Raji (cell line): ENCODE results near the gene DAZAP1.

Source experiments
- POLR2A ChIP-seq: IDR thresholded peaks from 2 replicates; pipeline ENCODE4 v1.6.1; 2011; ENCODE audit warnings: low read depth, low read length, control low read depth; ENCODE audit not compliant: insufficient read depth

The DAZAP1 gene

DNA sequence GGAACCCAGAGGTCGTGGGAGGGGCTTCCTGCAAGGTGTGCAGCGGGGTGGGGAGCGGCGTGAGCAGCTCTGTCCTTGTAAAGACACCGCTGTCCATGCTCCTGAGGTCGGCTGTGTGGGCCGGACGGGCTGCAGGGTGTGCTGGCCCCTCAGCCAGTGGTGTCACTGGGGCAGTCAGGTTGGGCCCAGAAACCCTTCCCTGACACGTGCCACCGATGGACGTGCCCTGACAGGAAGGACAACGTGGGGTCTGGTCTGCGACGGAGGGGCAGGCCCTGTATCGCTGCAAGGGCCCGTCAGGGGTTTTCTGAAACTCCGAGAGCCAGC is 26.6 kb downstream of the DAZAP1 start:
- TF ChIP-seq POLR2A: no peak

DNA sequence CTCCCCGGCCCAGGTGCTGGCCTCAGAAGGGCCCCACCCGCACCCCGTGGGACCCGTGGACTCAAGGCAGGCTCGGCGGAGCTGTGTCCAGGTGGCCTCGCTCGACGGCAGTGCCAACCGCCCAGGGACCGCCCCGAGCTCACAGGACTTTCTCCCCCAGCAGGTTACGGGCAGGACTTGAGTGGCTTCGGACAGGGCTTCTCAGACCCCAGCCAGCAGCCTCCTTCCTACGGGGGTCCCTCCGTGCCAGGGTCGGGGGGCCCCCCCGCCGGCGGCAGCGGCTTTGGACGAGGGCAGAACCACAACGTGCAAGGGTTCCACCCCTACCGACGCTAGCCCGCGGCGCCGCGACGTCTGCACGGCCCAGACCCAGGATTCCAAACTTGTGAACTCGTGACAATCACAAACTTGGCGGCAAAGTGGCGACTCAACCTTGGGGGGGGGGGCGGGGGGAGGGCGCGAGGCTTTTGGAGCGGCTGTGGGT is 27.2 kb downstream of the DAZAP1 start:
- TF ChIP-seq POLR2A: no peak

DNA sequence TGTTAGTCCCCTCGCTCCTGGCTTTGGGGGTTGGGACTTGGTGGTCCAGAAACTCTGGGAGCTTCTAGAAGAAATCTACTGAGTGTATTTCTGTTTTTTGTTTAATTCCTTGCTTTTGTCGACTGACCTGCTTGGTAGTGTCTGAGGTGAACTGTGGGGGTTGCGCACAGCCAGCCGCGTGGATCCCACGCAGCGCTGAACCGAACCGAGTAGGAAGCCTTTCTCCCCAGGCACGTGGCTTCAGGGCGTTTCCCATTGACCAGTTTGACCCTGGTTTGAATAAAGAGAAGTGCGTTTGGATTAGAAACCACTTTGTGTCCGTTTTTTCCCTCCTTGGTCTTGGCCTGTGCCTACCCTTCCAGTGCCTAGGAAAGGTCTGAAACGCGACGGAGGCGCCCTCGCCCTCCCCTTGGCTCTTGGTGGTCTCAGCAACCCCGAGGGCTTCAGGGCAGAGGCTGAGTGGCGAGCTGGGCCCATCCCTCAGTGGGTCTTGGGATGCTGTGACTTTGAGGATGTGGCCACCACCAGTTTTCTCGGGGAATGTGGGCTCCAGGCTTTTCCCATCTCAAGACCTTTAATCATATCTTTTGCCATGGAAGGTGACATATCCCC is 28.1 kb downstream of the DAZAP1 start:
- TF ChIP-seq POLR2A: no peak

DNA sequence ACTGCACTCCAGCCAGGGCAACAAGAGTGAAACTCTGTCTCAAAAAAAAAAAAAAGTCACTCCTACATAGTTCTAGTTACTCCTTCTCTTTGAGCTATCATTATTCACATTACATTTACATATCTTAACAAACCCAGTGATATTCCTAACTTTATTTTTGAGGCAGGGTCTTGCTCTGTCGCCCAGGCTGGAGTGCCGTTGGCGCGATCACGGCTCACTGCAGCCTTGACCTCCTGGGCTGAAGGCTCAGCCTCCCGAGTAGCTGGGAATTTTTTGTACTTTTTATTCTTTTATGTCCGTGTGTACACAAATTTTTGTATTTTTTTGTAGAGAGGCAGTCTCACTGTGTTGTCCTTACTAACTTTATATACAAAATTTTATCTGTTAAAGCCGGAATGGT is 30.2 kb downstream of the DAZAP1 start:
- no peak for TF ChIP-seq POLR2A

DNA sequence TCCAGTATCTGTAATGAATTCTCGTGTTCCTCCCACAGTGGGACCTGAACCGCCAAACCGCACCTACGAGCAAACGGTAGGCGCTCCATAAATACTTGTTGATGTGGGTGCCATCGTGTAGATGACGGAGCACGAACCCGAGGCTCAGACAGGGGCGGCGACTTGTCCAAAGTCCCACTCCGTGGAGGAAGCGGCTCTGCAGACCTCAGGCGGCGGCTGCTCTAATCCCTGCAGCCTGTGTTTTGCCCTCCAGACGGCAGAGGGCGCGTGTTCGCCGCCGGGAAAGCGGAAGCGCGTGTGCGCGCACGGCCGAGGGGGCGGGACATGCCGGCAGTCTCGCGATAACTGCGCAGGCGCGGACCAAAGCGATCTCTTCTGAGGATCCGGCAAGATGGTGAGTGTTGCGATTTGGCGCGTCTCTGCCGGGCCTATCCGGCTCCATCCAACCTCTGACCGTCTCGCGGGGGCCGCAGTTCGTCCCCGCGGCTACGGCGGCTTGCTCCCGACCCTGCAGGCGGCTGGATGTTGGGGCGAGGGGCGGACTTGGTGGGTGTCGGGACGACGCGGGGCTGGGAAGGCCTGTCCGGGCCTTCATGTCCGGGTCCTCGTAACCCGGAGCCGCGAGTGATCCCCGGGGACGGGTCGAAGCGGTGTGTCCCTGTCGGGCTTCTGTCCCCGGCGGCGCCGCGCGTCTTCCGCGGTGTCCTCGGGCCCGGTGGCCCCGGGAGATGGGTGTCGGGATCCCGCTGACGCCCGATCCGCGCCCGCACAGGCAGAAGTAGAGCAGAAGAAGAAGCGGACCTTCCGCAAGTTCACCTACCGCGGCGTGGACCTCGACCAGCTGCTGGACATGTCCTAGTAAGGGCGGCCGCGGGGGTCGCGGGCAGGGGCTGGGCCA is 30.9 kb downstream of the DAZAP1 start, which contains the start of gene RPS15:
RPS15 (plus strand) TSS at position 362 of the 898 bp plus-strand sequence; CDS start at position 392, 30 bp downstream.
- peak; percentile 100 for TF ChIP-seq POLR2A

DNA sequence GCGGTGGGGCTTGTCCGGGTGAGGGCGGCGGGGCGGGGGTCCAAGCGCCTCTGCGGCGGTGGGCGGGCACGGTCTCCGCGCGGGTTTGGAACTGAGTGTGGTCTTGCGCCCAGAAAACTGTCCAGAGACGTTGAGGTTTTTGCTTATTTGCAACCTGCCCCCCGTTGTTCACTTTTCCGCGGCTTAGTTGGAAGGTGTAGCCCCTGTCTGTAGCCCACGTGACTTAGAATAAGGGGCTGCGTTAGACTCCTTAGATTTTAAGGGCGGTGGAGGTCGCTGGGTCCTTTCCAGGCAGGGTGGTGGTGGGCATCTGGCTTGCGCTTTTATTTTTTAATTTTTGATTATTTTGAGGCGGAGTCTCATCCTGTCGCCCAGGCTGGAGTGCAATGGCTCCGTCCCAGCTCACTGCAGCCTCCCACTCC is 31.6 kb downstream of the DAZAP1 start:
- TF ChIP-seq POLR2A: no peak

DNA sequence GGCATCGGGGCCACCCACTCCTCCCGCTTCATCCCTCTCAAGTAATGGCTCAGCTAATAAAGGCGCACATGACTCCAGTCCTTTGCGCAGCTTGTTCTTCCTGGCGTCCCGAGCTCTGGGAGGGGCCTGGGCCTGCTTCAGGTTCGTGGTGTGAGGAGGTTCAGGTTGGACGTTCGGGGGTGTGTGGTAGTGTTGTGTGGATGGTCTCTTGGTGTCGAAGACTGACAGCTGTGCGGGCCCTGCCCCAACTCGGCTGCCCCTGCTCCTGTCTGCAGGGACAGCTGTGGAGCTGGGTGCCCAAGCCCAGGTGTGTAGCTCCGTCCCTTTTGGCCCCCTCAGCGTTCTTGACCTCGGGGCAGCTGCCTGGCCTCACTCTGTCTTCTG is 33.0 kb downstream of the DAZAP1 start:
- no peak for TF ChIP-seq POLR2A

DNA sequence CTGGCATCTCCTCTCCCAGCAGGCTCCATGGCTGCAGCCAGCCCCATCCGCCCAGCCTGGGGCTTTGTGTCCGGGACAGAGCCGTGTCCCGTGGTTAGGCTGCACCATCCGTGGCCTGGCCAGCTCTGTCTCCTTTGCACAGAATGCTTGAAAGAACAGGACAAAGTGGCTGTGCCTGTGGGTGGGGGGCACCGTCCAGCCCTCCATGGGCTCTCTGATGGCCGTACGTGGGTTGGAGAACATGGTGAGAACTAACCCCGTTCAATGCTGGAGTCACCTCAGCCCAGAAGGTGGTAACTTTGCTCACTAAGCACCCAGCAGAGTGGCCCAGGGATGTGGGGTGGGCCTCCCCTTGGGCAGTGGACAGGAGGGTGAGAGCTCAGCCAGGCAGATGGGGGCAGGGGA is 33.6 kb downstream of the DAZAP1 start:
- no peak for TF ChIP-seq POLR2A

DNA sequence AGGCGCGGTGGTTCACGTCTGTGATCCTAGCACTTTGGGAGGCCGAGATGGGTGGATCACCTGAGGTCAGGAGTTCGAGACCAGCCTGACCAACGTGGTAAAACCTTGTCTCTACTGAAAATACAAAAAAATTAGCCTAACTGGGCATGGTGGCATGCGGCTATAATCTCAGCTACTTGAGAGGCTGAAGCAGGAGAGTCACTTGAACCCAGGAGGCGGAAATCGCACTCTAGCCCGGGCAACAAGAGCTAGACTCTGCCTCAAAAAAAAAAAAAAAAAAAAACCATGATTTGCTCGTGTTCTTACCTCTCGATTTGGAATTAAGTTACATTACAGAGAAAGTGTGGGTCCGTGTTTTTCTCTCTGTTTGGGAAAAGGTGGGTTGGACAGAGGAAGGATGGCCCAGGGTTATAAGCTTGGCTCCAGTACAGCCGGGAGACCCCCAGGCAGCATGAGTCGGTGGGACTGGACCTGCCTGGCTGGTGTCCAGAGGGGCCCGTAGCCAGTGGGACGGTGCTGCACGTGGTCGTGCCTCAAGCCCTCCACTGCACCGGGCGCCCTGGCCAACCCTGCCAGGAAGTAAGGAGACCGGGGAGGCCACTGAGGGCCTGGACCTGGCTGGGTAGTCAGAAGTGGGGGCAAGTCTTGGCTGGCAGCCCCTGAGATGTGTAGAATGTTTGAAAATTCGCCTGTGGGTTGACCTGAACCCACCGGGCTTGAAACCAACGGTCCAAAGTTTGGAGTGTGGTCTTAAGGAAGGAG is 34.5 kb downstream of the DAZAP1 start:
- no peak for TF ChIP-seq POLR2A

DNA sequence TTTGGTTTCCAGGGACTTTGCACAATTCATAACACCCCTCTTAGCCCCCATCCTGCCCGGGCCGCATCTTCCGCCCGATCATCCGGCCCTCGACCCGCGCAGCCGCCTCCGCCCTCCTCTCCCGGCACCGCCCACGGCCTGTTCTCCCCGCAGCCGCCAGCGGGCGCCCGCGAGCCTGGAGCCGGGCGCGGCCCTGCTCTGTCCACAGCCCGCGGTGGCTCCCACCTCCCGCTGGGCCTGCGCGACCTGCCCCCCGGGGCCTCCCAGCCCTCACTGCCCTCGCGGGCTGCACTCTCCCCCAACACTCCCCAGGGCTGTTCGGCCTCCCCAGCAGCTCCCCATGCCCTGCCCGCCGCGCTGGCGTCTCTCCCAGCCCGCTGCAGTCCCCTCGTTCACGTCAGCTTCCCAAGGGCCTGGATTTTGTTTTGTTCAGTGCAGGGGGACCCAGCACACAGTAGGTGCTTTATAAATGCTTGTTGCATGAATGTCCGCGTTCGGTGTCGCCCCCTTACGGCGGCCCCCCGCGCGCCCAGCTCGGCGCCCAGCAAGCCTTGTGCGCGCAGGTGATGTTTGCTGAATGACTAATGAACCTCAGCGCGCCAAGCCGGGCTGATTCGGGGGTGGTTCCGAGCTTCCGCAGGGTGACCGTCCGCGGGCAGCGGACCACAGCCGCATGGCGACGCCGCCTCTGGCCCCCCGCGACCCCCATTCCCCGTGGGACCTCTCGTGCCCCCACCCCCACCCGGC is 38.0 kb downstream of the DAZAP1 start:
- TF ChIP-seq POLR2A: no peak

DNA sequence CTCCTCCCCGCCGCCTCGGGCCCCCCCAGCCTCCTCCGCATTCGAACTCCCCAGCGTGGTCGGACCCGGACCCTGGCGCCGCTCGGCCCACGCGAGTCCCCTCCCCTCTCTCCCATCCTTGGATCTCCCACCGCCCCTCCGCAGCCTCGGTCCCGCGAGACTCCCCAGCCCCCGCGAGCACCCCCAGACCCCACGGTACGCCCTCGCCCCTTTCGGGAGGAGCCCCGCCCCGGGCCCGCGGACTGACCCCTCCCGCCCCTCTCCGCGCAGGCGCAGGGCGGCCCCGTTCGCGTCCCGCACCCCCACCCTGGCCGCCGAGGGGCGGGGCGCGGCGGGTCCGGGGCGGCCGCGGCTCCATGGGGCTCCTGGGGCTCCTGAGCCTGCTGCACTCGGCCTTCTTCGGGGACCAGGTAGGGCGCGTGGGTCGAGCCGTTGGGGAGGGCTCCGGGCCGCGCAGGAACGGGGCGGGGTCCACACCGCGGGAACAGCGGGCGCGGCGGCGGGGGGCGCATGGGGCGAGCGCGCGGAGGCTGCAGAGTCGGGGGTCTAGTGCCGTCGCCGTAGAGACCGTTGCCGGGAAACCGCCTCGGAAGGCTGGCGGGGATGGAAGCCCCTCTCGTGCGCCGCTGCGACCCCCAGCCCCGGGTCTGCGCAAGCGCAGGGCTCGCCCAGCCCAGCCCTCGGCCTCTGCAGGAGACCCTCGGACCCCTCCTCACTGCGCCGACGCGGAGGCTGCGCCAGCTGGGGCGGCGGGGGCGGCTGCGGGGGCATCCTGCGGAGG is 38.7 kb downstream of the DAZAP1 start:
- TF ChIP-seq POLR2A: no peak

DNA sequence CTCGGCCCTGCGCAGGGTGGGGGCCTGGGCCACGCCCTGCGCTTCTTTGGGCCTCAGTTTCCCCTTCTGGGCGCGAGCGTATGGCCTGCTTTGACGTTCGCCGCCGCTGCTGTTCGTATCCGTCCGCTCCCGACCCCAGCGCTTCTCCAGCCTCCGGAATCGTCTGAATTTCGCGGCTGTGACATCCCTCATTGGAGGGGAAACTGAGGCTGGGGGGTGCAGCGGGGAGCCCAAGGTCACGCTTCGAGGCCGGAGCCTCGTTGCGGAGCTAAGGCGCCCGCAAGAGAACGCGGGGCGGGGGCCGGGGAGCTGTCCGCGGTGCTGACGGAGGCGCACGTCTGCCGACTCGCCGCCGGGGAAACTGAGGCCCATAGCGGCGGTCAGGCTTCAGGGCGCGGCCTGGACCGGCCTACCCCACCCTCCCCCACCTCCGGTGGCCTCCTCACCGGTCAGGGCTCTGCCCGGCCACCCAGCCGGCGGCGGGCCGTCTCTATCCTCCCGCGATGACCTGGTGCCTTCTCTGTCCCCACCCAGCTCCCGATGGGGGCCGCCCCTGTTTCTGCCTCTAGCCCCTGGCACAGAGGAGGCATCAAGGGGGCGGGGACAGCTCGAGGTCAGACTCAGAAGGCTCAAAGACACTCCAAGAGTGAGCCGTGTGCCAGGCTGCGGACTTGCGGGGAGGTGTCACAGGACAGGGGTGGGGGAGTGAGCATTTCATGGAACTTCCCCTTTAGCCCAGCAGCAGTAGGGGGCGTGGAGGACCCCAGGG is 39.5 kb downstream of the DAZAP1 start:
- no peak for TF ChIP-seq POLR2A

DNA sequence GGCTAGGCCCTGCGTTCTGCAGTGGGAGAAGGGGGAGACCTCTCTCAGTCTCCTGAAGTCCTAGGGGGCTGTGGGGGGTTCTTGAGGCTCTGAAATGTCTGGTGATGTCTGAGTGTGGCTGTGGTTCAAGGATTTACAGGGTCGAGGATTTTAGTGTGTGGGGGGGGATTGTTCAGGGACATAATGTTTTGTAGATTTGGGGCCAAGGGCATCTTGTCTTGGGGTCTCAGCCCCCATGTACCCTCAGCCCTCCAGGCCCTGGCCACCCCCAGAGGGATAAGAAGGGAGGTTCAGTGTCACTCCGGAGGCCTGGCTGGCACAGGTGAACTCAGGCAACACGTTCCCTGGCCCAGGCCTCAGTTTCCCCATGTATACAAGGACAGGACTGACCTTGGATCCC is 40.1 kb downstream of the DAZAP1 start:
- no peak for TF ChIP-seq POLR2A
